Metanephros (tissue), 1 donor: Measurements from ENCODE around the gene SLC1A6. TPM values are rescaled to one million over a fixed set of nuclear protein-coding genes. Genes with fewer than 3 reads are reported as not detected.

Source experiments
- total RNA-seq: library from RNA; depleted of rRNA; stranded (reverse); fragments of >200 nt; gene quantifications from one replicate; pipeline ENCODE4 v1.2.3, GENCODE V29; 2014

SLC1A6 gene
- 0.47 TPM for total RNA-seq

GRCh38 chr19:14979476-14980255, at the start of gene SLC1A6:
Gene SLC1A6, minus strand, starts transcription at chr19:14979864. Its CDS starts 6,954 bp downstream, at chr19:14972910.

GRCh38 chr19:14941189-14941588, 38.5 kb downstream of the SLC1A6 start, which contains the start of gene OR7C2:
Gene OR7C2, plus strand, starts transcription at chr19:14941489. Its CDS starts 0 bp downstream, at chr19:14941489.

Other genes with a start within 250 kb of the SLC1A6 start
- gene ADGRE2, start 201.3 kb downstream of the SLC1A6 start, total RNA-seq, result 1.3 TPM
- gene OR7A5, start 144.7 kb downstream of the SLC1A6 start, total RNA-seq, result not detected
- gene OR7C1, start 144.7 kb downstream of the SLC1A6 start, total RNA-seq, result under 0.01 TPM
- gene OR7A10, start 130.9 kb downstream of the SLC1A6 start, total RNA-seq, result not detected
- gene OR7A17, start 93.7 kb downstream of the SLC1A6 start, total RNA-seq, result not detected
- not detected for gene OR7C2, start 38.4 kb downstream of the SLC1A6 start, total RNA-seq
- 0.12 TPM for gene CASP14, start 69.6 kb upstream of the SLC1A6 start, total RNA-seq
- gene OR1I1, start 102.3 kb upstream of the SLC1A6 start, total RNA-seq, result not detected
- gene SYDE1, start 127.5 kb upstream of the SLC1A6 start, total RNA-seq, result 26.7 TPM
- gene NOTCH3, start 221.1 kb upstream of the SLC1A6 start, total RNA-seq, result 156 TPM